Natural killer cell (primary cell): ENCODE measurements around the gene TCEAL3. TPM values are rescaled to one million over a fixed set of nuclear protein-coding genes. Genes with fewer than 3 reads are reported as not detected.
"Not testable (repeated sequence)": the region's sequence is repeated elsewhere in the genome, so short reads cannot be mapped to it uniquely, and the experiment has no call there.

Source experiments
- ATAC-seq, 3 donors: fragments of 150-1000 bp in 2 of 3; fragments of 200-7000 bp in 1 of 3; cut with Tn5 transposase; 1 replicate in 1 of 3; 2 replicates in 2 of 3; pipeline ENCODE4 v1.10.0; 2021; ENCODE audit warnings: mild to moderate bottlenecking in 2 of 3, moderate library complexity in 2 of 3
- DNase-seq, 2 donors: peaks; one replicate each; pipeline versions ENCODE4 v3.0.0 to v3.0.0-alpha.2; 2013 to 2021; ENCODE audit warnings: mixed read lengths in 1 of 2
- H3K27ac ChIP-seq: one replicate; pipeline ENCODE4 v1.5.1; 2013; ENCODE audit warnings: mild to moderate bottlenecking, low read length
- H3K27me3 ChIP-seq: one replicate; pipeline ENCODE4 v1.6.1; 2013; ENCODE audit warnings: low read length; ENCODE audit not compliant: control insufficient read depth, insufficient read depth
- H3K36me3 ChIP-seq: one replicate; pipeline ENCODE4 v1.6.1; 2013; ENCODE audit warnings: low read length; ENCODE audit not compliant: control insufficient read depth, insufficient read depth
- H3K4me1 ChIP-seq: one replicate; pipeline ENCODE4 v1.6.1; 2013; ENCODE audit warnings: low read length; ENCODE audit not compliant: control insufficient read depth, insufficient read depth
- H3K4me3 ChIP-seq: one replicate; pipeline ENCODE4 v1.5.1; 2013; ENCODE audit warnings: low read length
- H3K9me3 ChIP-seq: one replicate; pipeline ENCODE4 v1.6.1; 2013; ENCODE audit warnings: low read length; ENCODE audit not compliant: control insufficient read depth, insufficient read depth
- H3K27ac Mint-ChIP-seq, 2 donors: one replicate each; pipeline ENCODE4 v1.8.0; 2022; ENCODE audit warnings: mild to moderate bottlenecking in 2 of 2, mixed read lengths in 2 of 2, moderate library complexity in 1 of 2
- H3K27me3 Mint-ChIP-seq, 2 donors: one replicate each; pipeline ENCODE4 v1.8.0; 2022; ENCODE audit warnings: low read depth in 2 of 2, mixed read lengths in 2 of 2
- H3K36me3 Mint-ChIP-seq: one replicate; pipeline ENCODE4 v1.8.0; 2022; ENCODE audit warnings: mixed read lengths
- H3K4me1 Mint-ChIP-seq, 2 donors: one replicate each; pipeline ENCODE4 v1.8.0; 2022; ENCODE audit warnings: mixed read lengths in 2 of 2
- H3K4me3 Mint-ChIP-seq: one replicate; pipeline ENCODE4 v1.8.0; 2022; ENCODE audit warnings: mild to moderate bottlenecking, moderate library complexity, mixed read lengths
- H3K9me3 Mint-ChIP-seq, 2 donors: one replicate each; pipeline ENCODE4 v1.8.0; 2022; ENCODE audit warnings: mixed read lengths in 2 of 2
- CTCF ChIP-seq: fragments of 200-600 bp; IDR thresholded peaks from one replicate; pipeline ENCODE4 v1.8.0; 2022; ENCODE audit warnings: antibody characterized with exemption
- WGBS: methylation state at CpG from one replicate; pipeline ENCODE4 v1.1.7; 2013; ENCODE audit warnings: missing lambda C conversion rate; ENCODE audit not compliant: insufficient coverage; 5-methylcytosine and 5-hydroxymethylcytosine counted together
- intact Hi-C: fragments of 100-400 bp; cut with micrococcal nuclease; formaldehyde crosslinking; loops from one replicate; pipeline ENCODE4 v1.14.2; 2022
- total RNA-seq, 4 donors: library from RNA; stranded (reverse); fragments of 120-200 nt in 1 of 4; gene quantifications; one replicate each; pipeline versions ENCODE4 v1.2.3 to v1.2.4, GENCODE V29; 2013 to 2022

TCEAL3 gene
- total RNA-seq, 3 donors from 2014 or later (not counting 1 experiment from before 2014, with no cell fraction given): 6.2 to 8.7 (median 8.4) TPM

GRCh38 chrX:103586314-103586646, 21.5 kb upstream of the TCEAL3 start:
- H3K9me3 Mint-ChIP-seq: no peaks in the 10 kb centered on the region
- no peaks in the 10 kb centered on the region for H3K36me3 ChIP-seq
- peak overlapping the region; percentile 77 for H3K4me3 Mint-ChIP-seq
- ATAC-seq (no peak), DNase-seq (no peak)
- H3K27ac Mint-ChIP-seq: no peak overlapping the region
- intact Hi-C loops: no loop called here
- peaks cover under 1% of the 10 kb centered on the region for H3K27me3 ChIP-seq
- TF ChIP-seq CTCF: no peak
- 75% methylated on average over 2 of the region's 5 CpGs for WGBS
- no peaks in the 10 kb centered on the region for H3K9me3 ChIP-seq
- peaks cover 0 to 18% of the 10 kb centered on the region in 2 donors for H3K4me1 Mint-ChIP-seq
- H3K27me3 Mint-ChIP-seq: peaks cover 5 to 22% of the 10 kb centered on the region in 2 donors
- peak overlapping the region; percentile 66 for H3K4me3 ChIP-seq
- no peak overlapping the region for H3K27ac ChIP-seq
- no peaks in the 10 kb centered on the region for H3K36me3 Mint-ChIP-seq
- peaks cover 12% of the 10 kb centered on the region for H3K4me1 ChIP-seq

GRCh38 chrX:103586659-103587058, 21.1 kb upstream of the TCEAL3 start:
- TF ChIP-seq CTCF: no peak
- Histone ChIP-seq H3K36me3 (no peaks in the 10 kb centered on the region), H3K27me3 (no peaks in the 10 kb centered on the region), H3K4me1 (peaks cover 12% of the 10 kb centered on the region), H3K4me3 (no peak overlapping the region), H3K27ac (no peak overlapping the region), H3K9me3 (no peaks in the 10 kb centered on the region)
- DNase-seq (no peak), ATAC-seq (no peak)
- intact Hi-C loops: no loop called here
- no peak overlapping the region for H3K27ac Mint-ChIP-seq
- WGBS: 95% methylated on average over 3 of the region's 4 CpGs
- H3K4me1 Mint-ChIP-seq: peaks cover 0 to 18% of the 10 kb centered on the region in 2 donors
- peaks cover 5 to 18% of the 10 kb centered on the region in 2 donors for H3K27me3 Mint-ChIP-seq
- H3K4me3 Mint-ChIP-seq: peak overlapping the region; percentile 45
- H3K9me3 Mint-ChIP-seq: no peaks in the 10 kb centered on the region
- H3K36me3 Mint-ChIP-seq: no peaks in the 10 kb centered on the region

- DNase-seq, H3K27ac Mint-ChIP-seq, H3K4me3 Mint-ChIP-seq, H3K9me3 Mint-ChIP-seq, H3K27ac ChIP-seq, intact Hi-C loops, H3K27me3 ChIP-seq, ATAC-seq, H3K4me1 ChIP-seq, H3K4me3 ChIP-seq, H3K27me3 Mint-ChIP-seq, H3K36me3 ChIP-seq, H3K4me1 Mint-ChIP-seq, H3K36me3 Mint-ChIP-seq, H3K9me3 ChIP-seq: not testable (repeated sequence)
- whole genome bisulfite sequencing: no CpG with 5 or more reads among the region's 1 CpG
Observed at GRCh38 chrX:103592295-103592694, 15.5 kb upstream of the TCEAL3 start.

GRCh38 chrX:103595202-103595601, 12.6 kb upstream of the TCEAL3 start:
- 96% methylated on average over 5 of the region's 6 CpGs for WGBS
- DNase-seq, H3K27me3 ChIP-seq, H3K4me1 ChIP-seq, H3K36me3 Mint-ChIP-seq, H3K36me3 ChIP-seq, H3K27ac ChIP-seq, ATAC-seq, H3K4me3 ChIP-seq, intact Hi-C loops, H3K4me3 Mint-ChIP-seq, H3K4me1 Mint-ChIP-seq, H3K9me3 Mint-ChIP-seq, H3K27ac Mint-ChIP-seq, H3K9me3 ChIP-seq, H3K27me3 Mint-ChIP-seq: not testable (repeated sequence)
